ENCODE measurements around the gene GNAO1.
A peak's percentile ranks its signal among the peaks of the same experiment; 100 is the strongest.

Gene GNAO1

GRCh38 chr16:56351481-56351880, 160.2 kb downstream of the GNAO1 start:
- no peak for DNase-seq

DNA sequence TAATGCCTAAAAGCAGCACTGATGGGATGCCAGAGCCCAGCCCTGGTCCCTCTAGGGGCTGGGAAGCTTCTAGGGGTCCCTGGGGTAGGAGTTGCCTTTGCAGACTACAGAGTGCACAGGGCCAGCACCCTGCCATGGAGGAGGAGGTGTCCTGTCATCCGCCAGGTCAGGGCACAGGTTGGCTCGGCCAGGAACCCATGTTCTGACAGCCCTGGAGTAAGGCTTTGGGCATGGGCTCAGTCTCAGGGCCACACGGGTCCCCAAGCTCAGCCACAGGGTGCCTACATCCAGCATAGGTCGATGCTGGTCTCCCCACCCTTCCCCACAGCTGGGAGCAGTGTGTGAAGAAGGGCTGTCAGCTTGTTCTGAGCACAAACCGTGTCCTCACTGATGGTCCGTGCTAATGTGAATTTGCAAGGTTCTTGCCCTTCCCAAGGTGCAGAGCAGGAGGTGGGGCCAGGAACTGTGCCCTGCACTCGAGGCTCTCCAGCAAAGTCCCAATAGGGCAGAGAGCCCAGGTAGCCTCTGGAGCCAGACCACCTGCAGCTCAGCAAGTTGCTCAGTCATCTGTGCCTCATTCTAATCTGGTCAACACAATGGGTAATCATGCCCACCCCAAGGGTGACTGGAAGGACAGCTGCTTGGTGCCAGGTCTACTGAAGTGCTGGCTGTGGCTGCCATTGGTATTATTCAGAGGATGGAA, 161.2 kb downstream of the GNAO1 start:
- DNase-seq, result no peak

DNA sequence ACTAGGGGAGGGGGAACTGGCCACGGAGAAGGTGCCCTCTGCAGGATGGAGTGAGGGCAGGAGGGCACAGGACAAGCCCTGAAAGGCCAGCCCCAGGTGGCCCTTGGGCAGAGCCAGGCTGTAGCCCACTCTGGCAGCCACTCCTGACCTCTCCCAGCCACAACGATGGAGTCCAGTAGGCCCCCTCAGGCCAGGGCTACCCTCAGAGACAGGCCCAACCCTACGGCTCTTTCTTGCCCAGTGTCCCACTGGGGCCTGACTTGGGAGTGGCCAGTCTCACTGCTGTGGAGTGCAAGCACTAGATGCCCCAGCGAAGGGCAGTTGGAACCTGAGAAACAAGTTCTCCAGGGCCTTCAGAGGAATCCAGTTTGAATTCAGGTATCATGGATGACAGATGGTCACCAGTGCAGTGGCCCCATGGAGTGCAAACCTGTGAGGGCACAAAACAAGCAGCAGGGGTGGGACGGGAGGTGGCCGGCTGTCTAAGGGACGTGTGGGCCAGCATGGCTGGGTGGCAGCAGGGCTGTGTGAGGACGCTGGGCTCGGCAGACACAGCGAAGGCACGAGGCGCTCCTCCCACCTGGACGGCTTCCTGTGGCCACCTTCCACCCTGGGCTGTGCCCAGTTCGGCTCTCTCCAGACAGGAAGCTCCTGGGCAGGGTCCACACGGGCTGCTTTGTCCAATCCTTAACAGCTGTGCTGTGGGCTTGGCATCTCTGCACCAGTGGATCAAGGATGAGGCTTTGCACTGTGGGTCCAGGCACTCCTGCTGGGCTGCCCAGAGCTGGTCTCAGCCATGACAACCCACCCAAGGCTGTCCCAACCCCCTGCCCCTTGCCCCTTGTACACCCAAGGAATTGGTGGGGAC, 162.0 kb downstream of the GNAO1 start:
- no peak for DNase-seq

DNA sequence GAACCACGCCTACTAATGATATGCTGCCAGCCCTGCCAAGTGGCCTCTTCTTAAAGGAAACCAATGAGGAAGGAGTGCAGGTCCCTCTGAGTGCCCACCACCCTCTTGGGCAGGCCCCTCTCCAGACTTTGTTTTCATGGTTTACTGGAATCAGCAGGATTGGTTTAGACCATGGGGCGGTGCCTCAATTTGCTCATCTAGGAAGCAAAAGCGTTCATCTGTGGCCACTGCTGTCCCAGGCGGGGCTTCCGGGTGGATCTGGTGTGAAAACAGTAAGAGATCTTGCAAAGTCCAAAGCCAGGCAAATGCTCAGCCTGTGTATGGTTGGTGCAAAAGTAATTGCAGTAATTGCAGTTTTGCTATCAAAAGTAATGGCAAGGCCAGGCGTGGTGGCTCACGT, 162.7 kb downstream of the GNAO1 start:
- no peak for DNase-seq

GRCh38 chr16:56354746-56355145, 163.5 kb downstream of the GNAO1 start:
- no peak for DNase-seq

DNA sequence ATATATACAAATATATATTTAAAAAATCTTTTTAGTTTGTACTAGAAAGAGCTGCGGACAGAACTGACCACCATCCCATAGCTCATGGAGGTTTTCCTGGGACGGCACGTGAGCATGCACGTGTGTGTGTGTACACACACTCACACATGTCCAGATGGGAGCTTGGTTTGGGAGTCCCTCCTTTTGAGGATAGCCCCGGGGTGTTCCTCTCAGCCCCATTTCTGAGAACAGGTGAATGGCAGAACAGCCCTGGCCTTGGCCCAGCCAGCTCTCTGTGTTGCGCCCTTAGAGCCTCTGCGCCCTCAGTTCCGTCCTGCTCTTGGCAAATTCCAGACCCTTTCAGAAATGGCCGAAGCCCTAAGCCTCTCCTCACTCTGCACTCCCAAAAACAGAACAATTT, 163.9 kb downstream of the GNAO1 start:
- no peak for DNase-seq

DNA sequence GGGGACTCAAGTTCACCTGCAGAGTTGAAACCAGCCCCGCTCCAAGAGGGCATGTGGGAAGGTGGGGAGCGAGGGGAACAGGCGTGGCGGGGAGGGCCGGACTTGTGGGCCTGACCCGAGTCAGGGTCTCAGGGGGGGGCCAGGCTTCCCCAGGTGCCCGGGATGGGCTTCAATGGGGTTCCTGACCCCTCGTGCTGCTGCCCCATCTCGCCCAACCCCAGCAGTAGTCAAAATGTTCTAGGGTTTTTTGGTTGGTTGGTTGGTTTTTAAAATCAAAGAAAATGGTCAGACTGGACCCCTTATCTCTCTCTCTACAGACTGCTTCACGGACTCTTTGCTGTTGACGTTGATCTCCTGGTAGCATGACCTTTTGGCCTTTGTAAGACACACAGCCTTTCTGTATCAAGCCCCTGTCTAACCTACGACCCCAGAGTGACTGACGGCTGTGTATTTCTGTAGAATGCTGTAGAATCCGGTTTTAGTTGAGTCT, 164.5 kb downstream of the GNAO1 start:
- no peak for DNase-seq

DNA sequence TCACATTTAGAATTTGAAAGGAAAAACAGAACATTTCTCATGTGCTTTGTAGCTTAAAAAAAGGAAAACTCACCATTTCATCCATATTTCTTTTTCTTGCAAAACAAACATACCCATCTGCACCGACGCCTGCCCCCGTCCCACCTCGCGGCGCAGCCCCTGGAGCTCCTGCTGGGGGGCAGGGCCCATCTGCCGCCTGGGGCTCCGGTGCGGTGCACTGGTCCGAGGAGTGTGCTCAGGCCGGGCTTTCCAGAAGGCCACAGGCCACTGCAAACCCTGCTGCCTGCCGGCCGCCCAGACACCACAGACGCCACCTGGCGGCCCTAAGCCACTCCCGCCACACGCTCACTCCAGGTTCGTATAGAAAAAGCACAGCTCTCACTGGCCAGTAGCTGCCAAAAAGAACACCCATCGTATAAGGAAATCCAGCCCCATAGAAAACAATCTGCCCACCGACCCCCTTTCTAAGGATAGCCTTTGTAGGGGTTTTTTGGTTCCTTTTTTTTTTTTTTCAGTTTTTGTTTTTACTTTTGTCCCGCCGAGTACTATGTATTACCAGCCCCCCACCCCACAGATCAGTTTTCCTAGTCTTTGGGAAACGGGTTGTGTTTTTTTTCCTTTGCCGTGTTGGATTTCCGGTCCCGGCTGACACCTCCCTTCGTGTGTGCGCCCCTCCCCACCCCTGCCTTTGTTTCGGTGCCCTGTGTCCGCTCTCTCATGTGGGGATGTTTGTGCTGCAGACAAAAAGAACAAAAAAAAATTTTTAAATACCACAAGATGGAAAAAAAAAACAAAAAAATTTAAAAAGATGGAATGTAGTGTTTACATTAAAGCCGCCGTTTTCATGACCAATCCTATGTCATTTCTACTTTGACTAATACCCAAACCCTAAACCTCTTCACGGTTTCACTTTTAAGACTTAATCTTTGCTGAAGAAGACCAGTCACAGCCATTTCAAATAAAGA, 165.3 kb downstream of the GNAO1 start:
- DNase-seq, result peak; percentile 91

DNA sequence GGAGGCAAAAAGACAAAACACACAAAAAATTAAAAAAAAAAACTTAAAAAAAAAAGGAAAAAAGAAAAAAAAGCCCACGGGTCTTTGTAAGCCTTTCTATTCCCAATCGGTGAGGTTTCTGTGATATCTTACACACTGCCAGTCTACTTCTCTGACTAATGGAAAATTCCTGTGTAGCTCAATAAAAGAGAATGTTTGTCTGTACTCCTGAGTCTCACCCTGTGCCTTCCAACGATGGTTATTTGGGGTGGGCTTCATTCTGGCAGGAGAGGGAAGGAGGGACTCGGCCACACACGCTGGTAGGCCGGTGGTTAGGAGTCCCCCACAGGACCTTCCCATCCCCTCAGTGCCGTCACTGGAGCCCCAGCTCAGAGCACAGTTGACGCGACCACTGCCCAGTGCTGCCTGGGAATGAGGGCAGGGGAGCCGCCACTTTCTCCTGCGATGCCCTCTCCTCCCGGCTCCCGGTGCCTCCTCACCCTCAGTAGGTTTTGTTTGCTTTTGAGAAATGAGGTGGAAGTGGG, 166.0 kb downstream of the GNAO1 start:
- DNase-seq, result peak; percentile 62

GRCh38 chr16:56357765-56358322, 166.6 kb downstream of the GNAO1 start:
- peak; percentile 28 for DNase-seq

DNA sequence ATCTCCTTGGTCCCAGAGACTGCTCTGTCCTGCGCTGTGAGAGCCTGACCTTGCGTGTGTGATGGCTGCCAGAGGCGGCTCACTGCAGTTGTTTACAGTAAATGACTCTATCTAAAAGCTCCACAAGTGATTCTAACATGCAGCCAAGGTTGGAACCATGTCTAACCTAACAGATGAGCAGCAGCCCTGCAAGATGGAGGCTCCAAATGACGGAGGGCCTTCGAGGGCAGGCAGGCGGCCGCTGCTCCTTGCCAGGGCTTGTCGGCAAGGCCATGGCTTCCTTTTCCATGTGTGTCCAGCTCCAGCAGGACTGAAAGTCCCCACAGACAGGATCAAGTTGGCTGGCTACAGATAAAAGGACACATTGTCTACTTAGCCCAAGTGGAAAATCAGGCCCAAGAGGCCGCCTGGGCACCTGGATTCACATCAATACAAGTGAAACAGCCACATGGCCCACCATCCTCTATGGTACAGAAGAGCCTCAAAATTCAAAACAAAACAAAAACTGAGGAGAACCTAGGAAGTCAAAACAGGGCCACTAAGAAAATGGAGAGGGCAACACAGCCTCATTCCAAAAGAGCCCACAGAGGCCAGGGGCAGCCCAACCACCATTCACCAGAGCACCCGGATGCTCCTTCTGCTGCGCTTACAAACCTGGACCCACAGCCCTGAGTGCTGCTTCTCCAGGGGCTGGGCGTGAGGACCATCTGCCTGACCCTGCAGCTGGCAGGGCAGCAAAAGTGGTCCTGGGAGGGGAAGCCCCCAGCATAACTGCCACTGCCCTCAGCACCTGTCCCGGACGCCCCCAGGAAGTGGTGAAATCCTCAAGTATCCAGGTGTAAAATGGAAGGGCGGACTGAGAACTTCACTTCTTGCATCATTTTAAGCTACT, 169.1 kb downstream of the GNAO1 start:
- DNase-seq, result no peak

DNA sequence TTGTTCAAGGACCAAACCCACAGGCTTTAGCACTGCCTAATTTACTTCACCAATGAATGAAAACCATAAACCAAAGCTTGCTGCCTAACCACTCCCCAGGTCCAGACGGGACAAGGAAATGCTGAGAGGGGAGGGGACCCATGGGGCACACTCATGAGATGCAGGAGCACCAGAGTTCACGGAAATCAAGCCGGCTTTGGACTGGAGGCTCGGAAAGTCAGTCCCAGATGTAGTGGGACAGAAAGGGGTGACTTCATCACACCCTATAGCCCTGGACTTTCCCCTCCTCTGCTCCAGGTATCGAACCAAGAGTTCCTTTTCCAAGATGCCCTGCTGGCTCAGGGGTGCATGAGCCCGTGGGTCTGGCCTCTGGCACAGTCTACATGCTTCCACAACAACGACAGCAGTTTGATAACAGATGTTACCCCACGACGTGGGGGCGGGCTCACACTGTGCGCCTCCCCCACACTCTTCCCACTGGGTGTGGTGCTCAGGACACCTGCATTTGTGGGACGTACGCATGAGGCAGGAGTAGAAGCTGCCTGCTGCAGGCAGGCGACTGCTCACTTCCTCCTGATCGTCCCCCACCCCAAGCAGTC, 170.9 kb downstream of the GNAO1 start:
- no peak for DNase-seq

DNA sequence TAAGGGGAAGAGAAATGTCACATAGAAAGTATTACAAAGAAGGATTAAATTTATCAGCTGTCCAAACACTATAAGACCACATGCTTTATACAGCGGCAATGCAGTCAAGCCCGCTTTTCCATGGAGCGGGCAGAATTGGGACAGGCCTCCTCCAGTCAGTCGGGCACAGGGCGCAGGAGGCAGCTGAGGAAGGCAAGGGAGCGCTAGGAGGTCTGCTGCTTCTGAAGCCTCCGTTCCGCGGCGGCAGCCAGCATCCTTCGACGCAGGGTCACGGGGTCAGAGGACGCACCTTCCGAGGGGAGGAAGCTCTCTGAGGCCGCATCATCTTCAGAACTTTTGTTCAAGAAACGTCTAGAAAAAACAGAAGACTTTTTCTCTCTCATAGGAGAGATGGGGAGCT, 171.4 kb downstream of the GNAO1 start:
- no peak for DNase-seq

DNA sequence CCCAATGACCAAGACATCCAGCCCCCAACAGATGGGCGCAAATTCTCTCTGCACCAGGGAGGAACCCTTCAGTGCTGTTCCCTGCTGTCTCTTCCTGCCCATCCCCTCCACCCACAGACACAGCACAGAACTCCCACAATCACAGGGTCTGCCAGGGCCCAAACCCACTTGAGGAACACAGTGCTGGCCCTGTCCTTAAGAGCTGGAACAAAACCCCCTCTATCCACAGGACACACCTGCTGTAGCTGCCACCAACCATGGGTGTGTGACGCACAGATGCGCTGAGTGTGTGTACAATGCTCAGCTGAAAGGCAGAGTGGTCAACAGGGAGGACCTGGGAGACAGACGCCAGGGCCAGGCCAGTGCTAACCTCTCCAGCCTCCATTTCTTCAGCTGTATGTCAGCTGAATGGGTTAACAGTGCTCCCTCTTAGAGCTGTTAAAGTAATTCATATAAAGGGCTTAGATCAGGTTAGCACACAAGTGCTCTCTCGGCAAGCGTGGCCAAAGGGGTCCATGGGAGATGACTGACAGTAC, 172.0 kb downstream of the GNAO1 start:
- no peak for DNase-seq

DNA sequence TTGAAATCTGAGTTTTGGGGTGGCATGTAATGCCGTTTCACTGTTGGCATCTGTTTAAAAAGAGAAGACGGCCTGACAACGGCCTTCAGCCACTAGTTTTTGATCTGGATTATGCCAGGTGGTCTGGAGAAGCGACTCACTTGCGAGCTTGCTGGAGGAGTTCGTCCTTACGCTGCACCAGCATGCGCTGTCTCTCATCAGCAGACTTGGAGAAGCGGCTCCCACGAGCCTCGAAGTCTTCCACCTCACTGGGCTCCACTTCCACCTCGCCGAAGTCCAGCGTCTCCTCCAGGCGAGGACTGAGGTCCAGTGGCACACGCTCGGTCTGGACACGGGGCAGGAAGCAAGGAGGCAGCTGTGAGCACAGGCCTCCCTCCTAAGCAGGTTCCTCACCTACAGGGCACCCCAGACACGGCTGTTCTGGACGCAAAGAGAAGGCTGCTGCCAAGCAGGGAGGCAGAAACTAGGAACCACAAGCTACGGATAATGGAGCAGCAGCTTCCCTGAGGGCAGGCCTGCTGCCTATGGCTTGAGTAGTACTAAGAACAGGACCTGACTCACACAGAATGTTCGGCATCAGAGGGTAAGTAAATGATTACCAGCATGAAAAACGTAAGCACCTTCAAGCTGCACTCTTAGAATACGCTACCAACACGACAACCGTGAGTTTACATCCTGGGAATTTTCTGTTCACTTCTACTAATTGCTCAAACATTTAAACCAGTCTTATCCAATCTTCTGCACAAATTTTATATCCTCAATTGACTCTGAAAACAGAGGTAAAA, 172.7 kb downstream of the GNAO1 start:
- no peak for DNase-seq

GRCh38 chr16:56364865-56365264, 173.6 kb downstream of the GNAO1 start:
- DNase-seq, result no peak

DNA sequence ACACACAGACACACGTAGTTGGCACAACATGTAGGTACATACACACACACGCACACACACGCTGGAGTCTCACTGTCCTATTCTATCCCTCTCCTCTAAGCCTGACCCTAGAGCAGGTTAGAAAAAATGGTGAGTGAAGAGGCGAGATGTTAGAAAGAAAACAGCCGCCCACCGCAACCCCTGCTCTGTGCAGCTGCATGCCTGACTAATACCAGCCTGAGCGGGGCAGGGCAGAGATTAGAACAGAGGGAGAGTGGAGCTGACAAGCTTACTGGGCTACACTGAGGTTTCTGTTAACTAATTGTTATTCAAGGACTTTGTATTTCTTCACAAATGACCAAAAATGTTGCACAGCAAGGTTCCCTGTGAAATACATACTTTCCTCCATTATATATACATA, 174.3 kb downstream of the GNAO1 start:
- DNase-seq, result no peak

- DNase-seq, result no peak
Observed at GRCh38 chr16:56366945-56367344, 175.7 kb downstream of the GNAO1 start.

- no peak for DNase-seq
Observed at GRCh38 chr16:56367764-56368163, 176.5 kb downstream of the GNAO1 start.

GRCh38 chr16:56368545-56368944, 177.3 kb downstream of the GNAO1 start:
- DNase-seq, result no peak

Data from eye (tissue), 1 donor.